A549 (cell line): Measurements from ENCODE around the gene ZNF618. TPM values are rescaled to one million over a fixed set of nuclear protein-coding genes. Genes with fewer than 3 reads are reported as not detected.

Experiments used
- ATAC-seq, 2 experiments: fragments of 200-7000 bp in 1 of 2; fragments of >200 bp in 1 of 2; cut with Nextera tagmentation in 1 of 2; cut with Tn5 transposase in 1 of 2; 3 replicates each; pipeline versions ENCODE4 v1.8.0 to v1.9.1; 2018 to 2020; ENCODE audit warnings: mild to moderate bottlenecking in 1 of 2, moderate library complexity in 1 of 2
- CTCF ChIA-PET: fragments of 300-600 bp; sonication (Branson Sonifier 250); formaldehyde crosslinking; extraction: SDS; loops from one replicate; lab custom pipeline; 2021; ENCODE audit warnings: antibody characterized with exemption, inconsistent platforms; lab: Yijun Ruan, JAX
- POLR2A ChIA-PET: fragments of 350-600 bp; formaldehyde crosslinking; extraction: SDS; loops from one replicate; lab custom pipeline; 2021; ENCODE audit warnings: antibody characterized with exemption, inconsistent platforms; lab: Yijun Ruan, JAX
- DNase-seq, 2 experiments: peaks; one replicate each; pipeline versions ENCODE4 v3.0.0 to v3.0.0-alpha.2; 2011 to 2016; ENCODE audit warnings: low read depth in 1 of 2, low spot score in 1 of 2
- FAIRE-seq: peaks from 2 replicates; lab custom pipeline; 2011; peaks lifted over from hg19 to GRCh38; lab: Jason Lieb, UNC
- H3K27ac ChIP-seq, 2 experiments: fragments of >200 bp; sonication (Bioruptor Twin); formaldehyde crosslinking; 3 replicates each; pipeline ENCODE4 v1.5.1; 2016 to 2017
- H3K4me1 ChIP-seq: fragments of >200 bp; sonication (Bioruptor Twin); formaldehyde crosslinking; 3 replicates; pipeline ENCODE4 v1.6.1; 2016
- H3K4me2 ChIP-seq: fragments of >200 bp; sonication (Bioruptor Twin); formaldehyde crosslinking; 3 replicates; pipeline ENCODE4 v1.6.1; 2016
- H3K4me3 ChIP-seq: fragments of >200 bp; sonication (Bioruptor Twin); formaldehyde crosslinking; 3 replicates; pipeline ENCODE4 v1.5.1; 2016
- H3K9me3 ChIP-seq: fragments of >200 bp; sonication (Bioruptor Twin); formaldehyde crosslinking; 3 replicates; pipeline ENCODE4 v1.6.1; 2016
- CEBPB ChIP-seq, 2 experiments: fragments of >200 bp in 1 of 2; sonication (Bioruptor Twin) in 1 of 2; formaldehyde crosslinking in 1 of 2; IDR thresholded peaks; 2 replicates each; pipeline ENCODE4 v1.6.1; 2012 to 2016
- CHD2 ChIP-seq: fragments of 150-350 bp; IDR thresholded peaks from 2 replicates; pipeline ENCODE4 v1.6.1; 2014; ENCODE audit warnings: low read length; ENCODE audit not compliant: partially characterized antibody
- EHMT2 ChIP-seq: fragments of 200-600 bp; sonication (generic); IDR thresholded peaks from 2 replicates; pipeline ENCODE4 v1.6.1; 2016; ENCODE audit warnings: antibody characterized with exemption, low read depth, mild to moderate bottlenecking, moderate library complexity
- FOSL2 ChIP-seq, 2 experiments: fragments of 450-650 bp in 1 of 2; fragments of >200 bp in 1 of 2; sonication (Bioruptor Twin) in 1 of 2; formaldehyde crosslinking; IDR thresholded peaks; 2 replicates each; pipeline versions ENCODE4 v1.5.0 to v1.6.1; 2016 to 2020; ENCODE audit warnings: mild to moderate bottlenecking in 1 of 2, moderate library complexity in 1 of 2
- GATA3 ChIP-seq: IDR thresholded peaks from 2 replicates; pipeline ENCODE4 v1.6.1; 2012; ENCODE audit warnings: borderline replicate concordance
- HDAC2 ChIP-seq: fragments of 200-600 bp; sonication (generic); IDR thresholded peaks from 2 replicates; pipeline ENCODE4 v1.6.1; 2016
- HMGXB4 ChIP-seq: fragments of 250-450 bp; sonication (Bioruptor Pico); IDR thresholded peaks from 2 replicates; pipeline ENCODE4 v1.5.0; 2021; ENCODE audit warnings: mild to moderate bottlenecking, moderate library complexity, borderline replicate concordance
- HOXA7 ChIP-seq: fragments of 250-450 bp; sonication (Bioruptor Pico); IDR thresholded peaks from 2 replicates; pipeline ENCODE4 v1.5.0; 2020; ENCODE audit warnings: mild to moderate bottlenecking, moderate library complexity
- JUN ChIP-seq, 2 experiments: fragments of >200 bp; sonication (Bioruptor Twin); formaldehyde crosslinking; IDR thresholded peaks; 2 replicates in 1 of 2; 3 replicates in 1 of 2; pipeline ENCODE4 v1.6.1; 2016 to 2017
- JUNB ChIP-seq: fragments of >200 bp; sonication (Bioruptor Twin); formaldehyde crosslinking; IDR thresholded peaks from 2 replicates; pipeline ENCODE4 v1.6.1; 2016
- MAZ ChIP-seq: fragments of 150-350 bp; IDR thresholded peaks from 2 replicates; pipeline ENCODE4 v1.6.1; 2014; ENCODE audit warnings: antibody characterized with exemption, low read depth, low read length, borderline replicate concordance
- RCOR1 ChIP-seq: fragments of 150-350 bp; IDR thresholded peaks from 2 replicates; pipeline ENCODE4 v1.6.1; 2014; ENCODE audit warnings: antibody characterized with exemption, low read length, low read depth
- SREBF2 ChIP-seq: fragments of 450-650 bp; IDR thresholded peaks from 2 replicates; pipeline ENCODE4 v1.6.1; 2014; ENCODE audit warnings: mild to moderate bottlenecking, moderate library complexity
- TP53 ChIP-seq: fragments of 250-450 bp; sonication (Bioruptor Pico); IDR thresholded peaks from 2 replicates; pipeline ENCODE4 v1.5.0; 2021; ENCODE audit warnings: mild to moderate bottlenecking, moderate library complexity
- ZFP36 ChIP-seq: fragments of 450-650 bp; IDR thresholded peaks from 2 replicates; pipeline ENCODE4 v1.6.1; 2014; ENCODE audit warnings: borderline replicate concordance; ENCODE audit not compliant: partially characterized antibody
- WGBS: methylation state at CpG from one replicate; pipeline ENCODE4 v1.1.6; 2017; ENCODE audit errors: missing lambda C conversion rate; 5-methylcytosine and 5-hydroxymethylcytosine counted together
- polyA plus RNA-seq, 4 experiments: library from polyadenylated mRNA; depleted of rRNA in 3 of 4; stranded (reverse); fragments of >200 nt; fragmentation: RNase III in 1 of 4; extraction: RNeasy Plus Mini Kit Qiagen cat#74134 plus additional on column Dnase treatment in 1 of 4; gene quantifications; 2 replicates in 3 of 4; 3 replicates in 1 of 4; pipeline ENCODE4 v1.2.3, GENCODE V29; 2011 to 2017
- TF ChIP-seq, protein P1 (sequence below): IDR thresholded peaks from 2 replicates; pipeline ENCODE4 v1.6.1; 2012; ENCODE audit warnings: low read depth, borderline replicate concordance
- TF ChIP-seq, protein P2 (sequence below): fragments of 150-350 bp; IDR thresholded peaks from 2 replicates; pipeline ENCODE4 v1.6.1; 2014; ENCODE audit warnings: low read depth, mild to moderate bottlenecking, low read length
- TF ChIP-seq, protein P3 (sequence below): fragments of >200 bp; sonication (Bioruptor Twin); formaldehyde crosslinking; IDR thresholded peaks from 3 replicates; pipeline ENCODE4 v1.6.1; 2016

The ZNF618 gene
- polyA plus RNA-seq, 2 of the 4 experiments (the other 2 are of a cell fraction): 9.0 to 10.0 TPM

GRCh38 chr9:113842086-113842485 lies 34.0 kb upstream of the ZNF618 start (continued):
- TF ChIP-seq, protein P1, sequence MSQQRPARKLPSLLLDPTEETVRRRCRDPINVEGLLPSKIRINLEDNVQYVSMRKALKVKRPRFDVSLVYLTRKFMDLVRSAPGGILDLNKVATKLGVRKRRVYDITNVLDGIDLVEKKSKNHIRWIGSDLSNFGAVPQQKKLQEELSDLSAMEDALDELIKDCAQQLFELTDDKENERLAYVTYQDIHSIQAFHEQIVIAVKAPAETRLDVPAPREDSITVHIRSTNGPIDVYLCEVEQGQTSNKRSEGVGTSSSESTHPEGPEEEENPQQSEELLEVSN: no peak
- TF ChIP-seq RCOR1 (no peak), FOSL2 (IDR thresholded peaks at IDR 0.05) (no peak), FOSL2 (CRISPR knock-in tag; IDR thresholded peaks at IDR 0.05) (no peak), MAZ (no peak), ZFP36 (no peak), HOXA7 (no peak)
- TF ChIP-seq, protein P2, sequence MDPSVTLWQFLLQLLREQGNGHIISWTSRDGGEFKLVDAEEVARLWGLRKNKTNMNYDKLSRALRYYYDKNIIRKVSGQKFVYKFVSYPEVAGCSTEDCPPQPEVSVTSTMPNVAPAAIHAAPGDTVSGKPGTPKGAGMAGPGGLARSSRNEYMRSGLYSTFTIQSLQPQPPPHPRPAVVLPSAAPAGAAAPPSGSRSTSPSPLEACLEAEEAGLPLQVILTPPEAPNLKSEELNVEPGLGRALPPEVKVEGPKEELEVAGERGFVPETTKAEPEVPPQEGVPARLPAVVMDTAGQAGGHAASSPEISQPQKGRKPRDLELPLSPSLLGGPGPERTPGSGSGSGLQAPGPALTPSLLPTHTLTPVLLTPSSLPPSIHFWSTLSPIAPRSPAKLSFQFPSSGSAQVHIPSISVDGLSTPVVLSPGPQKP: no peak

- FAIRE-seq (no peak), ATAC-seq (no peak), DNase-seq (no peak)
- 36% methylated on average over 1 of the region's 1 CpG for WGBS
- Histone ChIP-seq H3K4me3 (no peak overlapping the region), H3K27ac (no peak overlapping the region), H3K4me1 (no peaks in the 10 kb centered on the region), H3K9me3 (peaks cover 11% of the 10 kb centered on the region; the same call in 1 of the 3 replicates), H3K4me2 (no peak overlapping the region)
- ChIA-PET CTCF (interaction anchor here (1.3 kb wide), 1 partner anchor 9 kb away, joined by 5 read pairs; no protein-coding TSS in a partner anchor), POLR2A (interaction anchor here (0.6 kb wide), 1 partner anchor 1169 kb away, joined by 4 read pairs; no protein-coding TSS in a partner anchor)
- no peak for TF ChIP-seq JUN (IDR thresholded peaks at IDR 0.05)
- TF ChIP-seq SREBF2: no peak
- no peak for TF ChIP-seq CEBPB (IDR thresholded peaks at IDR 0.05)
- no peak for TF ChIP-seq EHMT2
- TF ChIP-seq, protein P3, sequence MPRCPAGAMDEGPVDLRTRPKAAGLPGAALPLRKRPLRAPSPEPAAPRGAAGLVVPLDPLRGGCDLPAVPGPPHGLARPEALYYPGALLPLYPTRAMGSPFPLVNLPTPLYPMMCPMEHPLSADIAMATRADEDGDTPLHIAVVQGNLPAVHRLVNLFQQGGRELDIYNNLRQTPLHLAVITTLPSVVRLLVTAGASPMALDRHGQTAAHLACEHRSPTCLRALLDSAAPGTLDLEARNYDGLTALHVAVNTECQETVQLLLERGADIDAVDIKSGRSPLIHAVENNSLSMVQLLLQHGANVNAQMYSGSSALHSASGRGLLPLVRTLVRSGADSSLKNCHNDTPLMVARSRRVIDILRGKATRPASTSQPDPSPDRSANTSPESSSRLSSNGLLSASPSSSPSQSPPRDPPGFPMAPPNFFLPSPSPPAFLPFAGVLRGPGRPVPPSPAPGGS: no peak
- no peak for TF ChIP-seq GATA3
- TF ChIP-seq HDAC2: no peak
- no peak for TF ChIP-seq MAZ
Measured at GRCh38 chr9:113844466-113844865, 31.6 kb upstream of the ZNF618 start.

GRCh38 chr9:113851359-113851758 lies 24.8 kb upstream of the ZNF618 start:
- no peak for DNase-seq
- POLR2A ChIA-PET: no interaction called here
- ATAC-seq: no peak
- CTCF ChIA-PET: interaction anchor here (0.8 to 1.6 kb wide), 3 partner anchors 11 to 44 kb away, joined by 3 to 4 read pairs (median 3); no protein-coding TSS in a partner anchor
- Histone ChIP-seq H3K4me2 (no peak overlapping the region), H3K9me3 (peaks cover 9% of the 10 kb centered on the region; the same call in 1 of the 3 replicates), H3K4me3 (no peak overlapping the region), H3K27ac (no peak overlapping the region), H3K4me1 (no peaks in the 10 kb centered on the region)
- WGBS: 80% methylated on average over 25 of the region's 25 CpGs
- FAIRE-seq: no peak
- TF ChIP-seq TP53 (CRISPR knock-in tag): no peak
- TF ChIP-seq JUNB: no peak
- TF ChIP-seq HMGXB4 (CRISPR knock-in tag): no peak
- TF ChIP-seq, protein P1: no peak
- no peak for TF ChIP-seq CHD2
- TF ChIP-seq ZFP36: no peak
